GM19372 (cell line): ENCODE measurements around the gene KIF25.

Source experiments
- ATAC-seq: cut with Tn5 transposase; IDR thresholded peaks from one replicate; pipeline ENCODE4 v1.9.1; 2021; ENCODE audit warnings: mild to moderate bottlenecking, low read depth, moderate library complexity; ENCODE audit not compliant: unreplicated experiment

KIF25 gene

GRCh38 chr6:168015482-168016175 lies 18.2 kb downstream of the KIF25 start:
- no peak for ATAC-seq

GRCh38 chr6:168016176-168016620 lies 18.7 kb downstream of the KIF25 start:
- ATAC-seq, result no peak

GRCh38 chr6:168016721-168017525 lies 19.5 kb downstream of the KIF25 start:
- no peak for ATAC-seq

- ATAC-seq, result no peak
Measured at GRCh38 chr6:168017629-168018028, 20.2 kb downstream of the KIF25 start.

GRCh38 chr6:168018664-168019063 lies 21.2 kb downstream of the KIF25 start:
- no peak for ATAC-seq

GRCh38 chr6:168020242-168020641 lies 22.8 kb downstream of the KIF25 start:
- ATAC-seq, result no peak

GRCh38 chr6:168021581-168021980 lies 24.1 kb downstream of the KIF25 start:
- ATAC-seq, result no peak

- ATAC-seq, result no peak
Measured at GRCh38 chr6:168022488-168023321, 25.2 kb downstream of the KIF25 start.

GRCh38 chr6:168024951-168025510 lies 27.6 kb downstream of the KIF25 start:
- no peak for ATAC-seq

- no peak for ATAC-seq
Measured at GRCh38 chr6:168025831-168026710, 28.6 kb downstream of the KIF25 start.

GRCh38 chr6:168026925-168027324 lies 29.5 kb downstream of the KIF25 start:
- no peak for ATAC-seq

- no peak for ATAC-seq
Measured at GRCh38 chr6:168027521-168027920, 30.1 kb downstream of the KIF25 start.

- ATAC-seq, result no peak
Measured at GRCh38 chr6:168028181-168028580, 30.7 kb downstream of the KIF25 start.

GRCh38 chr6:168029459-168030217 lies 32.2 kb downstream of the KIF25 start:
- ATAC-seq, result no peak

- no peak for ATAC-seq
Measured at GRCh38 chr6:168030218-168030746, 32.8 kb downstream of the KIF25 start.

GRCh38 chr6:168030908-168031307 lies 33.4 kb downstream of the KIF25 start:
- ATAC-seq, result no peak

GRCh38 chr6:168031411-168031971 lies 34.0 kb downstream of the KIF25 start:
- ATAC-seq, result no peak

GRCh38 chr6:168032005-168032760 lies 34.7 kb downstream of the KIF25 start:
- ATAC-seq, result no peak
